Sciatic nerve (tissue), 2 donors: ENCODE results near the gene GNAT1. TPM values are rescaled to one million over a fixed set of nuclear protein-coding genes. Genes with fewer than 3 reads are reported as not detected.
A peak's percentile ranks its signal among the peaks of the same experiment; 100 is the strongest.
"Not testable (repeated sequence)": the region's sequence is repeated elsewhere in the genome, so short reads cannot be mapped to it uniquely, and the experiment has no call there.

Experiments used
- ATAC-seq: fragments of 200-7000 bp; cut with Tn5 transposase; one replicate; pipeline ENCODE4 v1.9.1; 2020; ENCODE audit warnings: mild to moderate bottlenecking, moderate library complexity
- DNase-seq: peaks from one replicate; pipeline ENCODE4 v3.0.0-alpha.2; 2020; ENCODE audit warnings: low spot score
- intact Hi-C: fragments of 100-400 bp; cut with DNase I; formaldehyde crosslinking; loops from one replicate; pipeline ENCODE4 v1.14.2; 2022
- total RNA-seq: library from RNA; stranded (reverse); fragmentation: NEBNext Ultra II Directional; extraction: Animal tissue kit (Norgen Biotek cat#: 25700); gene quantifications from one replicate; pipeline ENCODE4 v1.2.1, GENCODE V29; 2021
- donor health status: DM: no; HTN: no; CAD: no.
- donor health status: DM: no; HTN: no; CAD: no.

Gene GNAT1
- total RNA-seq, 1 donor from 2014 or later: not detected

GRCh38 chr3:50231581-50231980 lies 40.2 kb downstream of the GNAT1 start:
- DNase-seq: no peak
- no peak for ATAC-seq
- intact Hi-C loops: no loop called here

- intact Hi-C loops: no loop called here
- no peak for ATAC-seq
- no peak for DNase-seq
Measured at GRCh38 chr3:50232303-50232702, 40.9 kb downstream of the GNAT1 start.

- no peak for DNase-seq
- no peak for ATAC-seq
- intact Hi-C loops: no loop called here
Measured at GRCh38 chr3:50233176-50233575, 41.8 kb downstream of the GNAT1 start.

- ATAC-seq: peak; percentile 96
- intact Hi-C loops: no loop called here
- peak; percentile 98 for DNase-seq
Measured at GRCh38 chr3:50235716-50236483, 44.5 kb downstream of the GNAT1 start, which contains the start of gene GNAI2. Gene GNAI2, plus strand, starts transcription at chr3:50236204. Its CDS starts 132 bp downstream, at chr3:50236336.

GRCh38 chr3:50236484-50237132 lies 45.2 kb downstream of the GNAT1 start:
- no peak for DNase-seq
- no peak for ATAC-seq
- intact Hi-C loops: no loop called here

GRCh38 chr3:50237133-50237651 lies 45.8 kb downstream of the GNAT1 start:
- ATAC-seq: no peak
- no peak for DNase-seq
- intact Hi-C loops: no loop called here

- DNase-seq: peak; percentile 89
- peak; percentile 56 for ATAC-seq
- intact Hi-C loops: no loop called here
Measured at GRCh38 chr3:50237754-50238548, 46.5 kb downstream of the GNAT1 start.

GRCh38 chr3:50238549-50239026 lies 47.2 kb downstream of the GNAT1 start:
- peak; percentile 5 for ATAC-seq
- peak; percentile 87 for DNase-seq
- intact Hi-C loops: no loop called here

GRCh38 chr3:50239649-50240048 lies 48.2 kb downstream of the GNAT1 start:
- DNase-seq (no peak), ATAC-seq (no peak)
- intact Hi-C loops: no loop called here

- ATAC-seq (no peak), DNase-seq (no peak)
- intact Hi-C loops: no loop called here
Measured at GRCh38 chr3:50241163-50241562, 49.8 kb downstream of the GNAT1 start.

GRCh38 chr3:50241713-50242380 lies 50.4 kb downstream of the GNAT1 start:
- intact Hi-C loops: no loop called here
- no peak for ATAC-seq
- no peak for DNase-seq

GRCh38 chr3:50242381-50242770 lies 51.0 kb downstream of the GNAT1 start:
- intact Hi-C loops: no loop called here

GRCh38 chr3:50242851-50243542 lies 51.6 kb downstream of the GNAT1 start:
- DNase-seq (no peak), ATAC-seq (peak; percentile 41)
- intact Hi-C loops: no loop called here

More at GRCh38 chr3:50242381-50242770, 51.0 kb downstream of the GNAT1 start:
- ATAC-seq: no peak
- DNase-seq: no peak

- intact Hi-C loops: no loop called here
- DNase-seq: no peak
- no peak for ATAC-seq
Measured at GRCh38 chr3:50243543-50243895, 52.1 kb downstream of the GNAT1 start.

- DNase-seq, ATAC-seq, intact Hi-C loops: not testable (repeated sequence)
Measured at GRCh38 chr3:50244813-50245212, 53.4 kb downstream of the GNAT1 start.

- DNase-seq: no peak
- intact Hi-C loops: no loop called here
- peak; percentile 0 for ATAC-seq
Measured at GRCh38 chr3:50245251-50245745, 53.9 kb downstream of the GNAT1 start.

GRCh38 chr3:50245831-50246516 lies 54.6 kb downstream of the GNAT1 start:
- peak; percentile 91 for ATAC-seq
- DNase-seq: peak; percentile 96
- intact Hi-C loops: no loop called here
